Left ventricle myocardium superior (tissue), 1 donor: ENCODE measurements around the gene SLC25A27. TPM values are rescaled to one million over a fixed set of nuclear protein-coding genes. Genes with fewer than 3 reads are reported as not detected.

Source experiments
- ATAC-seq: fragments of 200-7000 bp; cut with Tn5 transposase; one replicate; pipeline ENCODE4 v1.9.1; 2020; ENCODE audit warnings: mild to moderate bottlenecking, moderate library complexity
- DNase-seq: peaks from one replicate; pipeline ENCODE4 v3.0.0-alpha.2; 2020
- intact Hi-C: fragments of 100-400 bp; cut with micrococcal nuclease; formaldehyde crosslinking; loops from one replicate; pipeline ENCODE4 v1.11.0; 2022
- long read RNA-seq: library from polyadenylated mRNA; unstranded; transcript quantifications from one replicate; pipeline ENCODE4 v2.0.0, GENCODE V29; 2021
- total RNA-seq: library from RNA; stranded (reverse); fragmentation: NEBNext Ultra II Directional; extraction: Animal tissue kit (Norgen Biotek cat#: 25700); gene quantifications from one replicate; pipeline ENCODE4 v1.2.1, GENCODE V29; 2021
- donor health status: DM: no; HTN: yes; CAD: no; lungs with severe emphysema.

The SLC25A27 gene
- 15.3 TPM for total RNA-seq
- long read RNA-seq, partial matches to known transcripts = 0 of 5 reads
- long read RNA-seq, other reads (novel, unspliced or antisense) = 5 of 5 reads

- intact Hi-C loops = no loop called here
- peak; percentile 99 for ATAC-seq
- peak; percentile 96 for DNase-seq
These were observed at the start of gene SLC25A27, which contains the start of gene CYP39A1 for GRCh38 chr6:46652603-46653438. SLC25A27 (plus strand) TSS chr6:46652975; CDS start chr6:46653193, 218 bp downstream. CYP39A1 (minus strand) TSS chr6:46652818; CDS start chr6:46652582, 236 bp downstream.

DNA sequence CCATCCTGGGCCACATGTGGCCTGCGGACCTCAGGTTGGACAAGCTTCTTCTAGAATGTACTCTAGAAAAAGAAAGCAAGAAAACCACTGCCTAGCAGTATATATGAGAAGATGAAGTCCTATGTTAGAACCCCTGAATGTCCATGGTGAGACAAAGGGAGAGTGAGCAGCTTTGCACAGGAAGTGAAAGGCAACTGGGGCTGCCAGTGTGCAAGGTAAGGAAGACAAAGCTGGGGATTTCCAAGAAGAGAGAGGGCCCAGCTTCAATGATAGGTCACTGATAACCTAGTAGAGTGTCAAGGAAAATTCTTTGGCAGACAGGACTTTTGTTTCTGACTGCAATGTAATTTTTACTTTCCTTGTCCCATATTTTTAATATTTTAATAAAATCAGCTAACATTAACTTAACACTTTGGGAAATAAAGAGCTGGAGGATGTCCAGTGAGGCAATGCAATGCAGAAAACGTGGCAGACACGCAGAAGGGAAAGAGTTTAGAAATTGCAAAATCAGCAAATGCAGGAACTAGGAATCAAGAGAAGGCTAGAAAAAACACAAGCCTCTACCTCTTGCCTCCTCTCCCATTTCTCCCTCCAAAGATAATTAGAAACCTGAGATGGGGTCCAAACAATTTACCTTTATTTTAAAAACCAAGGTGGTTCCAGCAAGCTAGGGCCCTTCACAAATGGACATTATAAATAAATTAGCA, 47.5 kb upstream of the SLC25A27 start:
- ATAC-seq (no peak), DNase-seq (no peak)
- intact Hi-C loops = no loop called here

GRCh38 chr6:46606338-46606737, 46.4 kb upstream of the SLC25A27 start:
- peak; percentile 90 for ATAC-seq
- no peak for DNase-seq
- intact Hi-C loops = no loop called here

DNA sequence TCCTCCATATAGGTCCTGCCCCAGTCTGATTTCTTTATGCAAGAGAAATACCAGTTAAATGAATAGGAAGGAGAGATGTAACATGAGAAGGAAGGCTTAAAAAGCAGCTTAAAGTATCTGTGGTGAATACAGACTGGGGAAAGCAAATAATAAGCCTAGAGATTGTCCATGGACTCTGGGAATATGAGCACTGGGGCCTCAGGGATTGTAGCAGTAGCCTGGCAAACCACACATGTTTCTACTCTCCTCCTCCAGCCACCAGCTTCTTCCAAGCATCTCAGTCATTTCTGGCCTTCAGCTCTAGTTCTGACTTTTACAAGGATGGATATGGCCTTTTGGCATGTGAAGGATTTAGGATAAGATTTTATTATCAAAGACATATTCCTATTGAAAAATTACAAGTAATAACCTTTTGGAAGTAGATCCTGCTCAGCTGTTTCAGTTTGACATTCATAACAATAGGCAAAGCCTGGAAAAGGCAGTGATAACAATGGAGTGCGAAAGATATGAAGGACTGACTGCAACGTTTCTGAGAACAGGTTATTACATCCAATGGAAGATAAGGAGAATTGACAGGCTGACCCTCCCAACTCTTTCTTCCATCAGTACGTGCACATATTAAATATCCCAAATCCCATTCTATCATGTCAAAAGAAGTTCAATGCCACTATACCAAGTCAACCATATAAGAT, 41.8 kb upstream of the SLC25A27 start:
- intact Hi-C loops = loop anchor here (10.0 kb wide), 1 partner anchor 106 kb away; no protein-coding TSS in a partner anchor
- DNase-seq (no peak), ATAC-seq (peak; percentile 47)

DNA sequence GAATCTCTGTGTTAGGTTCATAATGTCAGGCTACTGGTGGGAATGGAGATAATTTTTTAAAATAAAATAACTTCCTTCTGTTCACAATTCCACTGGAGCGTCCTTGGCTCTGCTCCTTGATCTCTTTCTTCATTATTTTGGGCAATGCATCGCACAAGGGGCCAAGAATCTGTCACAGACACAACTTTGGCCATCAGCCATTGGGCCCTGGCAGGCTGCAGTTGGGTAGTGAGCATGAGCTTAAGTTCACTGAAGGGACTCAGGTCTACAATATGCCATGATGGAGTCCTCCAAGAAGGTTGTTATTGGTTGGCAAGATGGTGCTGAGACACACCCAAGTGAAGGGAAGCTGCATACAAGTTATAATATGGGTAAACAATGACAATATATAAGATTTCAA, 40.1 kb upstream of the SLC25A27 start:
- intact Hi-C loops = loop anchor here (10.0 kb wide), 1 partner anchor 108 kb away; no protein-coding TSS in a partner anchor
- ATAC-seq = peak; percentile 88

GRCh38 chr6:46618726-46619125, 34.0 kb upstream of the SLC25A27 start:
- ATAC-seq (no peak), DNase-seq (no peak)
- intact Hi-C loops = loop anchor here (10.0 kb wide), 1 partner anchor 114 kb away; no protein-coding TSS in a partner anchor

More for the DNA sequence above, 40.1 kb upstream of the SLC25A27 start:
- DNase-seq = peak; percentile 68

DNA sequence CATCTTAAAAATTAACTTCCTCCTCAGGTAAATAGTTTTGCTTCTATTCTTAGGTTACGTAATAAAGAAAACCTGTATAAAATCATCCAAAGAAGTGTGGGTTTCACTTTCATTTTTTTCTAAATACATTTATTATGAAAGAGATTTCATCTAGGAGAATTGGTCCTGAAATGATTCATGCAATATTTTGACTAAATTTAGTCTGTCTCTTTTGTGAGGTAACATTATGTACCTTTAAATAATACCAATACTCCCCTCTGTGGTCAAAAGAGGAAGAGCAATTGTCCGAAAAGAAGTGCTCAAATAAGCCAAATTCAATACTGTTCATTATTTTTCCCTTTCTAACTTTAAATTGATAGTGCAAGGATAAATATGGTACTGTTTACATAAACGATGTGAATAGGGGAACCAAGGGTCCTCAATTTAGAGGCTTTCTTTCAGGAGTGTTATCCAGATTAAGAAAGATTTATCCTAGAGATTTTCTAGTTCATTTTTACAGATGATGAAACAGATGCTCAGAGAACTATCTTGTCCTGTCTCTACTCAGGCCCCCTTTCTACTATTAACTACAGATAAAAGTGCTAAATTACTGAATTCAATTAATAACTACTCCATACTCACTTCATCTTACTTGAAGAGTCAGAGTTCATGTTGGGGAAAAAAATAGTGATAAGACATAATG, 26.4 kb upstream of the SLC25A27 start:
- DNase-seq (no peak), ATAC-seq (peak; percentile 58)
- intact Hi-C loops = loop anchor here (5.0 kb wide), 1 partner anchor 204 kb away; no protein-coding TSS in a partner anchor

DNA sequence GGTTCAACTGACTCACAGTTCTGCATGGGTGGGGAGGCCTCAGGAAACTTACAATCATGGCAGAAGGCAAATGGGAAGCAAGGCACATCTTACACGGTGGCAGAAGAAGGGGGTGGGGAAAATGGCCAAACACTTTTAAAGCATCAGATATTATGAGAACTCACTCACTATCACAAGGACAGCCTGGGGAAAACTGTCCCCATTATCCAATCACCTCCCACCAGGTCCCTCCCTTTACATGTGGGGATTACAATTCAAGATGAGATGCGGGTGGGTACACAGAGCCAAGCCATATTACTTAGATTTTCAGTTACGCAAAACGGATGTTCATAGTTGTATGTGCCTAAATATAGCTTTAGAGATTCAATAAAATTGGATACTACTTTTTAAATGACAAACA, 25.8 kb upstream of the SLC25A27 start:
- ATAC-seq (no peak), DNase-seq (no peak)
- intact Hi-C loops = loop anchor here (5.0 kb wide), 1 partner anchor 205 kb away; no protein-coding TSS in a partner anchor

DNA sequence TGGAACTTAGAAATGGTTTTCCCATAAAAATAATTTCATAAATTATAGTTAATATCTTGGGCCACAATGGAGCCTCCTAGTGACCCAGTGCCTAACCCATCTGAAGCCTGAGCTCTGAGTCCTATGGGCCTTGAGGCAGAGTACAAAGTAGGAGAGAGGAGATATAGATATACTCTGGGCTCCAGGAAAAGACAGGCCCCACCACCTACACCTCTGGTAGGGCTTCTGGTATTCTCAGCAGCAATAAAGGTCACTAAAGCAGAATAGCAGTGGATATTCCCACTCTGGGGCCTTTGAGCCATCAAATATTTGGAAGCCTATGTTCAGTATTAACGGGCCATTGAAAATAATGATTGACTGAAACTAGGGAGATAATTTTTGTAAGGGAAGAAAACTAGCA, 24.3 kb upstream of the SLC25A27 start:
- ATAC-seq = peak; percentile 74
- DNase-seq = no peak
- intact Hi-C loops = loop anchor here (5.0 kb wide), 1 partner anchor 206 kb away; no protein-coding TSS in a partner anchor

DNA sequence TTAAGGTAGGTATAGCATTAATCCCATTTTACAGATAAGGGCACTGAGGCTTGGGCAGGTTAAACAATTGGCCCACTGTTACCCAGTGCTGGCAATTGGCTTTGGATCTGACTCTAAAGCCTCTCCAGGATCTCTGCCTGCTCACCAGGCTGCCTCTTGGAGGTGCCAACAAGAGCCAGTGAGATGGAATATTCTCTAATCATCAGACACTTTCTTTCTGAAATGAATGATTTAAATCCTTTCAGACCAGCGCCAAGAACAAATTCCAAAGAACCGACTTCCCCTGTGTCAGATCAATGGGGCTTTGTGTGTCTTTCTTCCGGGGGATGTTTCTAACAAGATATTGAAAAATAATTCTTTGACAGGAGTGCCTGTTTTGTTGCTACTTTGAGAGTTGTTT, 23.8 kb upstream of the SLC25A27 start:
- intact Hi-C loops = loop anchor here (5.0 kb wide), 1 partner anchor 207 kb away; no protein-coding TSS in a partner anchor
- ATAC-seq (peak; percentile 30), DNase-seq (no peak)

DNA sequence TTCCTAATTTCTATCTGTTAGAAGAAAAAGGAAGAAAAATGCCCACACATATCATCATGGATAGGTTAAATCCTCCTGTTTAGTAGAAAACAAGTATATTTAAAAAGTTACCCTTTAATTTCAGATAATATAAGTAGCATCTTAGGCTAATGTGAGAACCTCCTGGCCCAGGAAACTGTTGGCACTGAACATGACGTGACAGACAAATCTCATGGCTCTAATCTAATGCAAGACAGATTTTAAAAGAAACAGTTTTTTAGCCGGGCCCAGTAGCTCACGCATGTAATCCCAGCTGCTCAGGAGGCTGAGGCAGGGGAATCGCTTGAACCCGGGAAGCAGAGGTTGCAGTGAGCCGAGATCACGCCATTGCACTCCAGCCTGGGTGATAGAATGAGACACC, 23.1 kb upstream of the SLC25A27 start:
- ATAC-seq = no peak
- no peak for DNase-seq
- intact Hi-C loops = loop anchor here (5.0 kb wide), 1 partner anchor 207 kb away; no protein-coding TSS in a partner anchor

DNA sequence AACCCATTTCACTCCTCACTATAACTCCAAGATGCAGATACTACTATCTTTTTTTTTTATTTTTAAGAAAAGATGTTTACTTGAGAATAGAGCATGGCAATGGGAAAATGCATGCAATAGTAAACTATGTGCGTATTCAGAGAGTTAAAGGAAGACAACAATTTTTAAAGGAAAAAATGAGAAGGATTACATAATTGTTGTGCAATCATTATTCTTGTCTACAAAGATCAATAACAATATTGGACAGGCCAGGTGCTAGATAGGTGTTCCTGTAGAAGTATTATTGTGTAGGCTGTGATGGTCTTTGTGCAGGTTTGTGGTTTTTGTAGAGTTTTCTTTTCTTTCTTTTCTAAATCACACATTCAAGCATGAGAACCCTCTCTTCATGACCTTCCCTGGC, 20.7 kb upstream of the SLC25A27 start:
- intact Hi-C loops = no loop called here
- ATAC-seq (no peak), DNase-seq (no peak)

- DNase-seq = no peak
- ATAC-seq = no peak
- intact Hi-C loops = no loop called here
These were observed 17.3 kb upstream of the SLC25A27 start for GRCh38 chr6:46635462-46635861.

- DNase-seq = no peak
- no peak for ATAC-seq
- intact Hi-C loops = no loop called here
These were observed 15.6 kb upstream of the SLC25A27 start for GRCh38 chr6:46637145-46637544.

- ATAC-seq = no peak
- intact Hi-C loops = no loop called here
- no peak for DNase-seq
These were observed 14.8 kb upstream of the SLC25A27 start for GRCh38 chr6:46637933-46638332.

DNA sequence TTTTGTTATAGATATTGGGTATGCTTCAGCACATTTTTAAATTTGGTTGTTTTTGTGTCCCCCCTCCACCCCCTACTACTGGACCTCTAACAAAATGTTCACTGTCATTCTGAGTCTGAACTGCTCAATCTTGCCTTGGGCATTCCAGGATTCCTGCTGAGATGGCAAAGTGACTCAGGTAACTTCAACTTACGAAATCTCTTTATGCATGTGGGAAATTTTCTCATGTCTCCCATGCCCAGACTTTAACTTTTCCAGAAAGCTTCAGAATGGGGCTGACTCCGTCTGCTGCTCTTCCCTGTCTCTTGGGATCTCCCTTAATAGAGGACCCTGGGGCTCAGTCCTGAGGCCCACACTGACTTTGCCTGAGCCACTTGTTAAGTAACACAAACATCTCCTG, 14.1 kb upstream of the SLC25A27 start:
- intact Hi-C loops = no loop called here
- ATAC-seq = no peak
- DNase-seq = no peak

DNA sequence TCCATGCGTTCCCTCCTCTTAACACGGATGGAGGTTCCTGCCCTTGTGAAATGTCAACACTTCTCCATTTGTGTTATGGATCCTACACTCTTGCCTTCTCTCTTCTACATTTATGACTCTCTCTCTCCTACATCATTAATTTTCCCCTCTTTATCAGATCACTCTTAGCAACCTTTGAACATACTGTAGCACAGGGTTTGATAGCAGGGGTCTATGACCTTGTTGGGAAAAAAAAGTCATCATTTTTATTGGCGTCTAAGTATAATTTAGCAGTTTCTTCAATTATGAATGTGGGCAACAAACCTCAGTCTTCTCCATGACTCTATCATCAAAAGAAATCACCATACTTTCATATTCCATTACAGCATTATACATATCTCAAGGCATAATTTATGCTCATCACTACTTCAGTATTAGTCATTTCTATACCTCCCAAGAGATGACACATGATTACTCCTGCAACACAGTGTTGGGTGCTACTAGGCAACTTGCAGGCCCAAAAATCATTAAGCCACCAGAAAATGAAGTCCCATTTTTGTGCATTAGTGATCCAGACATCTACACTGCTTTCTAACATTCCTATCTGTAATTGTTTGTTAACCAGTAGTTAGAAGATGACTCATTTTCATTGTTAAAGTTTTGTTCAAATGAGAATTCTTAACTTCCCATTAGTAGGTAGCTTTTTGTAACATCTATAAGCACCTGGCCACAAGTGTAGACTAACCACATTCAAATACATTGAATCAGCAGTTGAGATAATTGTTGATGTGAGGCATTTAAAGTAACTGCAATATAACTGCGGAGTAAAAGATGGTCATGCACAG, 9.6 kb upstream of the SLC25A27 start:
- intact Hi-C loops = no loop called here
- no peak for DNase-seq
- ATAC-seq = no peak

DNA sequence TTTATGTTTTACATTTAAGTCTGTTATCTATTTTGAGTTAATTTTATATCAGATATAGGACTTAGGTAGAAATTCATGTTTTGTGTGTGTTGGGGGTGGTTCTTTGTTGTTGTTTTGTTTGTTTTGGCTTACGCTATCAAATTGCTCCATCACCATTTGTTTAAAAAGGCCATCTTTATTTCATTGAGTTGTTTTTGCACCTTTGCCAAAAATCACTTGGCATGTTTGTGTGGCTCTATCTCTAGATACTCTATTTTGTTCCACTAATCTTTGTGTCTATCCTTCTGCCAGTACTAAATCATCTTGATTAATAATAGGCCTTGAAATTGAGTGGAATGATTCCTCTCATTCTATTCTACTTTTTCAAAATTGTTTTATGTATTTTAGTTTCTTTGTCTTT, 7.5 kb upstream of the SLC25A27 start:
- ATAC-seq (no peak), DNase-seq (no peak)
- intact Hi-C loops = no loop called here
